Endothelial cell (in vitro differentiated cells): Measurements from ENCODE around the gene HOXB8. TPM values are rescaled to one million over a fixed set of nuclear protein-coding genes. Genes with fewer than 3 reads are reported as not detected.

ENCODE experiments used
- DNase-seq: peaks from one replicate; pipeline ENCODE4 v3.0.0; 2021; ENCODE audit warnings: low spot score
- H3K27ac Mint-ChIP-seq: one replicate; pipeline ENCODE4 v1.8.0; 2021; ENCODE audit warnings: mixed read lengths, inconsistent platforms; ENCODE audit not compliant: unreplicated experiment
- H3K27me3 Mint-ChIP-seq: one replicate; pipeline ENCODE4 v1.8.0; 2021; ENCODE audit warnings: mild to moderate bottlenecking, moderate library complexity, mixed read lengths, inconsistent platforms; ENCODE audit not compliant: unreplicated experiment
- H3K36me3 Mint-ChIP-seq: one replicate; pipeline ENCODE4 v1.8.0; 2021; ENCODE audit warnings: mild to moderate bottlenecking, low read depth, mixed read lengths, inconsistent platforms; ENCODE audit not compliant: unreplicated experiment
- H3K4me1 Mint-ChIP-seq: one replicate; pipeline ENCODE4 v1.8.0; 2021; ENCODE audit warnings: mild to moderate bottlenecking, mixed read lengths, inconsistent platforms; ENCODE audit not compliant: unreplicated experiment
- H3K4me3 Mint-ChIP-seq: one replicate; pipeline ENCODE4 v1.8.0; 2021; ENCODE audit warnings: mild to moderate bottlenecking, mixed read lengths, inconsistent platforms; ENCODE audit not compliant: unreplicated experiment
- H3K9me3 Mint-ChIP-seq: one replicate; pipeline ENCODE4 v1.8.0; 2021; ENCODE audit warnings: mixed read lengths, inconsistent platforms; ENCODE audit not compliant: unreplicated experiment
- total RNA-seq: library from RNA; stranded (reverse); fragmentation: NEBNext Ultra II Directional; extraction: Animal tissue kit (Norgen Biotek cat#: 25700); gene quantifications from one replicate; pipeline ENCODE4 v1.2.1, GENCODE V29; 2021; ENCODE audit not compliant: unreplicated experiment
- TF ChIP-seq, protein P1 (sequence below): fragments of 200-600 bp; sonication (generic); IDR thresholded peaks from one replicate; pipeline ENCODE4 v1.5.0; 2021; ENCODE audit warnings: antibody characterized with exemption; ENCODE audit not compliant: unreplicated experiment

Gene HOXB8
- total RNA-seq, 1 donor from 2014 or later = 0.15 TPM

DNA sequence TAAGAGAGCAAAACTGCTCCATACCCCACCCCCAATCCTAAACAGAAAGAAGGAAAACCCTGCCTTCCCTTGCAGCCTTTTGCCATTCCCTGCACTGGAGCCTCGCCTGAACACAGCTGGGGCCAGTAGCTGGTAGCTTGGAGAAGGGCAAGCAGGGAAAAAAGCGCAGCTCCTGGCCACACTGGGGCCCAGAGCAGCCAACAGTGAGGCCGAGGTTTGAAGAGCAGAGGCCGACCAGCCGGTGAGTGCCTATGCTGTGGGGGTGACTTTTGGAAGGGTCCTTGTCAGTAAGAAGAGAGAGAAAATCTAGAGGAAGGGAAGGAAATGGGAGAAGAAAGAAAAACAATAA lies 14.3 kb upstream of the HOXB8 start:
- peaks cover 16% of the 10 kb centered on the region for H3K4me1 Mint-ChIP-seq
- no peaks in the 10 kb centered on the region for H3K9me3 Mint-ChIP-seq
- H3K36me3 Mint-ChIP-seq = no peaks in the 10 kb centered on the region
- H3K4me3 Mint-ChIP-seq = no peak overlapping the region
- DNase-seq = no peak
- peaks cover 28% of the 10 kb centered on the region for H3K27me3 Mint-ChIP-seq
- H3K27ac Mint-ChIP-seq = no peak overlapping the region
- TF ChIP-seq, protein P1, sequence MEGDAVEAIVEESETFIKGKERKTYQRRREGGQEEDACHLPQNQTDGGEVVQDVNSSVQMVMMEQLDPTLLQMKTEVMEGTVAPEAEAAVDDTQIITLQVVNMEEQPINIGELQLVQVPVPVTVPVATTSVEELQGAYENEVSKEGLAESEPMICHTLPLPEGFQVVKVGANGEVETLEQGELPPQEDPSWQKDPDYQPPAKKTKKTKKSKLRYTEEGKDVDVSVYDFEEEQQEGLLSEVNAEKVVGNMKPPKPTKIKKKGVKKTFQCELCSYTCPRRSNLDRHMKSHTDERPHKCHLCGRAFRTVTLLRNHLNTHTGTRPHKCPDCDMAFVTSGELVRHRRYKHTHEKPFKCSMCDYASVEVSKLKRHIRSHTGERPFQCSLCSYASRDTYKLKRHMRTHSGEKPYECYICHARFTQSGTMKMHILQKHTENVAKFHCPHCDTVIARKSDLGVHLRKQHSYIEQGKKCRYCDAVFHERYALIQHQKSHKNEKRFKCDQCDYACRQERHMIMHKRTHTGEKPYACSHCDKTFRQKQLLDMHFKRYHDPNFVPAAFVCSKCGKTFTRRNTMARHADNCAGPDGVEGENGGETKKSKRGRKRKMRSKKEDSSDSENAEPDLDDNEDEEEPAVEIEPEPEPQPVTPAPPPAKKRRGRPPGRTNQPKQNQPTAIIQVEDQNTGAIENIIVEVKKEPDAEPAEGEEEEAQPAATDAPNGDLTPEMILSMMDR = no peak

DNA sequence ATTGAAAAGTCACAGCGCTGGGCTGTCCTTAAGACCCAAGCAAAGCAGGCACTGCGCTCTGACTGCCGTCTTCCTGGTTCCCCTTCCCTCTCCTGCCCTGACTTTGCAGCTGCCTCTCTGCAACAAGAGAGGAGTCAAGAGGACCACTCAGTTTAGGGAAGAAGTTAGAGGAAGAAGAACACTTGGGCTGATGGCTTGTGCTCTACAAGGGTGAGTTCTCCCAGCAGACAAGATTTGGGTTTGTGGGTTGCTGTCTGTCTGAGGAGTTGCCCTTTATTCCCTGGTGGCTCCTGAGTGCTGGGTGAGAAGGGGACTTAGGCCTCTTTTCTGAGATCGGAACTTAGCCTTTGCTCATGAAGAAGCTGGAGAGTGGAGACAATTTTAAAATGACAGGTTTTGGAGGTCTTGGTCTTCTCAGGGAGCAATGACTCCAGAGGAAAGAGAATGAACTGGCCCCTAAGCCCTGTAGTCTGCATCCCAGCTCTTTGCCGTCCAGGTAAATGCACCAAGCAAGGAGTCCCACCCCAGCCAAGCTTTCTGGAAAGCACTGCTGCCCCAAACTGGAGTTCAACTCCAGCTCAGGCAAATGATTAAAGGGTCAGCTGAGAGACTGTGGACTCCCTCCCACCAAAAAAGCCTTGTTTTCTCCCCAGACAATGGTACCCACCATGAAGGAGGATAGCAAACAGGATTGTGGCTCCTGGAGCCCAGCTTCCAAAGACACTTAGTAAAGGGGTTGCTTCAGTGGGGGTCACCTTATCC lies 13.7 kb upstream of the HOXB8 start:
- Mint-ChIP-seq H3K27ac (no peak overlapping the region), H3K4me3 (no peak overlapping the region)
- DNase-seq = no peak

DNA sequence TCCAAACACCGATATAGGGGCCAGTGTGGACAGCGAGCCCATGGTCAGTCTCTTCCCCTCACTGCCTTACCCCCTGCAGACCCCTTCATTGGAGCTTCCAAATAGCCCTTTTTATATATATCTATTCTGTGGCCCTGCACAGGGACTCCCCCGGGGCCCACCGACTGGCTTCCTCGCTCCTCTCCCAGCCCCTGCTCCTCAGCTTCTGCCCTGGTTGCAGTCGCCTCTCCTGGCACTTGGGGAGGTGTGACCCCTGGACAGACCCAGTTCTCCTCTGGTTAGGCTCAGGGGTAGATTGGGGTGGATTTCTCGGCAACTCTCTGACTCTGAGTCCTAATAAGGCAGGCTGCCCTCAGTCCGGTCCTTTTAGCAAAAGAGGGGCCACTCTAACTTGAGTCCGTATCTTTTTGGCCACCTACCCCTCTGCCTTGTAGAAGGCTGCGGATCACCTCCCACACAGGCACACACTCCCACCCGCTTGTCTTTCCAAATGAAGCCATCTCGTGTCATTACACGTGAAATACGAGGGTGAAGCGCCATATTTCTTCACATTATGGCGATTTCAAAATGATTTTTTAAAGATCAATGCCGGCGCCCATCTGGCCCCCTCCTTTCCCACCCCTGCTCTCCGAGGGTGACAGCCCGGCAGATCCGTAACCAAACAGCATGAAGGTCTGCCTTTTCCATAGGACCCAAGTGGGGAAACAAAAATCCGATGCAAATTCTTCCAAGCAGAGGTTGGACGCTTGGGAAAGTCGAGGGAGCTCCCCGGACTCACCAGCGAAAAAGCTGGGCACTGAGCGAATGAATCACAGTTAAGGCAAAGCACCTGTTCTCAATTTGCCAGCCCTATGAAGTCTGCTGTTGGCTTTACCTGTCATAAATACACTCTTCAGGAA lies 12.8 kb upstream of the HOXB8 start:
- peaks cover 32% of the 10 kb centered on the region for H3K27me3 Mint-ChIP-seq
- no peaks in the 10 kb centered on the region for H3K36me3 Mint-ChIP-seq
- TF ChIP-seq, protein P1 = no peak
- H3K4me3 Mint-ChIP-seq = no peak overlapping the region
- H3K27ac Mint-ChIP-seq = no peak overlapping the region
- no peak for DNase-seq
- no peaks in the 10 kb centered on the region for H3K9me3 Mint-ChIP-seq
- H3K4me1 Mint-ChIP-seq = peaks cover 15% of the 10 kb centered on the region

More for the DNA sequence above, 13.7 kb upstream of the HOXB8 start:
- Mint-ChIP-seq H3K36me3 (no peaks in the 10 kb centered on the region), H3K9me3 (no peaks in the 10 kb centered on the region), H3K27me3 (peaks cover 28% of the 10 kb centered on the region), H3K4me1 (peaks cover 16% of the 10 kb centered on the region)
- TF ChIP-seq, protein P1 = no peak

DNA sequence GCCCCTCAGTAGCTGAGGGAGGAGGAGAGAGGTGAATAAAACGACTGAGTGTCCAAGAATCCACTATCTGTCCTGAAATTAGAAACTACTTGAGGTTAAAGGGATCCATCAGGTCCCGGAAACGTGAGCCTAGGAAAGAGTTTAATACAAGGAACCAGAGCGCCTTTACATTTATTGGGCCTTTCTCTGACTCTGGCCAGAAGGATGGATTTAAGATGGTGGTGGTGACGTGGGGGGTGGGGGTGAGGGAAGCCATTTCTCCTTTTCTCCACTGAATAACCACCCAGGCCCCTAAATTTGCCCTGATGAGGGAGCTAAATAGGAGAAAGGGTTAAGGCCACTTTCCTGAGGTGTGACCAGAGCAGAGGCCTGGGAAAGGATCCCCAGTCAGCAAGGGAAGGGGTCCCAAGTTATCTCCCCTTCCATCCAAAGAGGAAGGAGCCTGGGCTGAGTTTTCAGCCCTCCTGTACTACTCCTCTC lies 12.1 kb upstream of the HOXB8 start:
- Mint-ChIP-seq H3K9me3 (no peaks in the 10 kb centered on the region), H3K27ac (no peak overlapping the region), H3K4me3 (no peak overlapping the region), H3K4me1 (peaks cover 8% of the 10 kb centered on the region), H3K36me3 (no peaks in the 10 kb centered on the region), H3K27me3 (peaks cover 33% of the 10 kb centered on the region)
- TF ChIP-seq, protein P1 = no peak
- no peak for DNase-seq
